ENCODE data around the gene C11orf24.

The C11orf24 gene

GRCh38 chr11:68261006-68261405, 10.8 kb downstream of the C11orf24 start:
- ChIA-PET POLR2A (no interaction called here), CTCF (interaction anchor here (0.8 to 10.0 kb wide), 5 partner anchors 10 to 120 kb away, joined by 3 to 188 read pairs (median 6); partner anchors contain the start of gene C11orf24)
- H3K4me1 ChIP-seq (ENCODE audit: control extremely low read depth in 1 of 4, control insufficient read depth in 4 of 4, insufficient read depth in 4 of 4, low read length in 3 of 4), result peaks cover 0 to 4% (median 2%) of the 10 kb centered on the region in 4 experiments
- H3K9me3 ChIP-seq (ENCODE audit: control extremely low read depth in 1 of 5, control insufficient read depth in 4 of 5, insufficient read depth in 2 of 5, low read depth in 1 of 5, low read length in 4 of 5), result no peaks in the 10 kb centered on the region
- no peak overlapping the region for H3K4me3 ChIP-seq (ENCODE audit: control insufficient read depth in 1 of 7, extremely low read depth in 1 of 7, insufficient read depth in 4 of 7, low read depth in 2 of 7, low read length in 6 of 7)
- WGBS (ENCODE audit: insufficient coverage), result 93% methylated on average over 14 of the region's 15 CpGs
- H3K27ac ChIP-seq (ENCODE audit: insufficient read depth in 1 of 2, low read depth in 1 of 2, low read length in 2 of 2, poor library complexity in 1 of 2, severe bottlenecking in 2 of 2), result no peak overlapping the region
- no peaks in the 10 kb centered on the region for H3K27me3 ChIP-seq (replicated peaks in 2 of 5; ENCODE audit: control insufficient read depth in 4 of 5, insufficient read depth in 5 of 5, low read length in 4 of 5)
- no peak for DNase-seq
- peaks cover 2 to 43% (median 28%) of the 10 kb centered on the region in 4 experiments for H3K36me3 ChIP-seq (ENCODE audit: control insufficient read depth in 4 of 4, insufficient read depth in 4 of 4, low read length in 3 of 4)

- Histone ChIP-seq H3K27me3 (replicated peaks in 2 of 5; ENCODE audit: control insufficient read depth in 4 of 5, insufficient read depth in 5 of 5, low read length in 4 of 5) (no peaks in the 10 kb centered on the region), H3K36me3 (ENCODE audit: control insufficient read depth in 4 of 4, insufficient read depth in 4 of 4, low read length in 3 of 4) (peaks cover 2 to 39% (median 25%) of the 10 kb centered on the region in 4 experiments), H3K4me1 (ENCODE audit: control extremely low read depth in 1 of 4, control insufficient read depth in 4 of 4, insufficient read depth in 4 of 4, low read length in 3 of 4) (peaks cover 0 to 4% (median 2%) of the 10 kb centered on the region in 4 experiments), H3K27ac (ENCODE audit: insufficient read depth in 1 of 2, low read depth in 1 of 2, low read length in 2 of 2, poor library complexity in 1 of 2, severe bottlenecking in 2 of 2) (no peak overlapping the region), H3K4me3 (ENCODE audit: control insufficient read depth in 1 of 7, extremely low read depth in 1 of 7, insufficient read depth in 4 of 7, low read depth in 2 of 7, low read length in 6 of 7) (no peak overlapping the region), H3K9me3 (ENCODE audit: control extremely low read depth in 1 of 5, control insufficient read depth in 4 of 5, insufficient read depth in 2 of 5, low read depth in 1 of 5, low read length in 4 of 5) (no peaks in the 10 kb centered on the region)
- no peak for DNase-seq
- WGBS (ENCODE audit: insufficient coverage), result 98% methylated on average over 5 of the region's 6 CpGs
- CTCF ChIA-PET, result interaction anchor here (0.8 to 10.0 kb wide), 7 partner anchors 12 to 189 kb away, joined by 3 to 188 read pairs (median 4); partner anchors contain the start of gene C11orf24
- POLR2A ChIA-PET, result no interaction called here
These were observed 11.3 kb downstream of the C11orf24 start for GRCh38 chr11:68260484-68260883.

GRCh38 chr11:68259122-68259959, 12.4 kb downstream of the C11orf24 start:
- POLR2A ChIA-PET, result no interaction called here
- H3K27me3 ChIP-seq (replicated peaks in 2 of 5; ENCODE audit: control insufficient read depth in 4 of 5, insufficient read depth in 5 of 5, low read length in 4 of 5), result no peaks in the 10 kb centered on the region
- H3K4me3 ChIP-seq (ENCODE audit: control insufficient read depth in 1 of 7, extremely low read depth in 1 of 7, insufficient read depth in 4 of 7, low read depth in 2 of 7, low read length in 6 of 7), result no peak overlapping the region
- H3K9me3 ChIP-seq (ENCODE audit: control extremely low read depth in 1 of 5, control insufficient read depth in 4 of 5, insufficient read depth in 2 of 5, low read depth in 1 of 5, low read length in 4 of 5), result no peaks in the 10 kb centered on the region
- H3K4me1 ChIP-seq (ENCODE audit: control extremely low read depth in 1 of 4, control insufficient read depth in 4 of 4, insufficient read depth in 4 of 4, low read length in 3 of 4), result peaks cover 0 to 4% (median 2%) of the 10 kb centered on the region in 4 experiments
- CTCF ChIA-PET, result interaction anchor here (0.7 to 10.0 kb wide), 9 partner anchors 13 to 190 kb away, joined by 3 to 188 read pairs (median 4); partner anchors contain the start of gene C11orf24
- H3K27ac ChIP-seq (ENCODE audit: insufficient read depth in 1 of 2, low read depth in 1 of 2, low read length in 2 of 2, poor library complexity in 1 of 2, severe bottlenecking in 2 of 2), result no peak overlapping the region
- 96% methylated on average over 15 of the region's 15 CpGs for WGBS (ENCODE audit: insufficient coverage)
- no peak for DNase-seq
- H3K36me3 ChIP-seq (ENCODE audit: control insufficient read depth in 4 of 4, insufficient read depth in 4 of 4, low read length in 3 of 4), result peaks cover 2 to 33% (median 22%) of the 10 kb centered on the region in 4 experiments

GRCh38 chr11:68258363-68258765, 13.4 kb downstream of the C11orf24 start:
- no peak overlapping the region for H3K4me3 ChIP-seq (ENCODE audit: control insufficient read depth in 1 of 7, extremely low read depth in 1 of 7, insufficient read depth in 4 of 7, low read depth in 2 of 7, low read length in 6 of 7)
- ChIA-PET POLR2A (no interaction called here), CTCF (interaction anchor here (0.5 to 10.0 kb wide), 14 partner anchors 9 to 126 kb away, joined by 3 to 188 read pairs (median 4); partner anchors contain the start of gene C11orf24)
- H3K9me3 ChIP-seq (ENCODE audit: control extremely low read depth in 1 of 5, control insufficient read depth in 4 of 5, insufficient read depth in 2 of 5, low read depth in 1 of 5, low read length in 4 of 5), result no peaks in the 10 kb centered on the region
- H3K4me1 ChIP-seq (ENCODE audit: control extremely low read depth in 1 of 4, control insufficient read depth in 4 of 4, insufficient read depth in 4 of 4, low read length in 3 of 4), result peaks cover 0 to 4% (median 2%) of the 10 kb centered on the region in 4 experiments
- H3K27me3 ChIP-seq (replicated peaks in 2 of 5; ENCODE audit: control insufficient read depth in 4 of 5, insufficient read depth in 5 of 5, low read length in 4 of 5), result no peaks in the 10 kb centered on the region
- no peak for DNase-seq
- H3K36me3 ChIP-seq (ENCODE audit: control insufficient read depth in 4 of 4, insufficient read depth in 4 of 4, low read length in 3 of 4), result peaks cover under 1 to 25% (median 18%) of the 10 kb centered on the region in 4 experiments
- no peak overlapping the region for H3K27ac ChIP-seq (ENCODE audit: insufficient read depth in 1 of 2, low read depth in 1 of 2, low read length in 2 of 2, poor library complexity in 1 of 2, severe bottlenecking in 2 of 2)
- 94% methylated on average over 13 of the region's 13 CpGs for WGBS (ENCODE audit: insufficient coverage)

GRCh38 chr11:68257477-68258362, 14.1 kb downstream of the C11orf24 start:
- Histone ChIP-seq H3K36me3 (ENCODE audit: control insufficient read depth in 4 of 4, insufficient read depth in 4 of 4, low read length in 3 of 4) (peaks cover 0 to 19% (median 14%) of the 10 kb centered on the region in 4 experiments), H3K4me3 (ENCODE audit: control insufficient read depth in 1 of 7, extremely low read depth in 1 of 7, insufficient read depth in 4 of 7, low read depth in 2 of 7, low read length in 6 of 7) (no peak overlapping the region), H3K27me3 (replicated peaks in 2 of 5; ENCODE audit: control insufficient read depth in 4 of 5, insufficient read depth in 5 of 5, low read length in 4 of 5) (no peaks in the 10 kb centered on the region), H3K27ac (ENCODE audit: insufficient read depth in 1 of 2, low read depth in 1 of 2, low read length in 2 of 2, poor library complexity in 1 of 2, severe bottlenecking in 2 of 2) (no peak overlapping the region), H3K4me1 (ENCODE audit: control extremely low read depth in 1 of 4, control insufficient read depth in 4 of 4, insufficient read depth in 4 of 4, low read length in 3 of 4) (peaks cover 0 to 4% (median 2%) of the 10 kb centered on the region in 4 experiments), H3K9me3 (ENCODE audit: control extremely low read depth in 1 of 5, control insufficient read depth in 4 of 5, insufficient read depth in 2 of 5, low read depth in 1 of 5, low read length in 4 of 5) (no peaks in the 10 kb centered on the region)
- ChIA-PET POLR2A (interaction anchor here (0.9 kb wide), 1 partner anchor 13 kb away, joined by 5 read pairs; no protein-coding TSS in a partner anchor), CTCF (interaction anchor here (0.6 to 10.0 kb wide), 25 partner anchors 9 to 191 kb away, joined by 3 to 188 read pairs (median 4); partner anchors contain the start of gene C11orf24)
- WGBS (ENCODE audit: insufficient coverage), result 40% methylated on average over 19 of the region's 22 CpGs
- peak; percentile 90 to 96 (median 92) for DNase-seq

GRCh38 chr11:68256331-68256741, 15.4 kb downstream of the C11orf24 start:
- no peak overlapping the region for H3K4me3 ChIP-seq (ENCODE audit: control insufficient read depth in 1 of 7, extremely low read depth in 1 of 7, insufficient read depth in 4 of 7, low read depth in 2 of 7, low read length in 6 of 7)
- peaks cover 0 to 4% (median 2%) of the 10 kb centered on the region in 5 experiments for H3K9me3 ChIP-seq (ENCODE audit: control extremely low read depth in 1 of 5, control insufficient read depth in 4 of 5, insufficient read depth in 2 of 5, low read depth in 1 of 5, low read length in 4 of 5)
- 93% methylated on average over 7 of the region's 9 CpGs for WGBS (ENCODE audit: insufficient coverage)

More at GRCh38 chr11:68256331-68256741, 15.4 kb downstream of the C11orf24 start:
- Histone ChIP-seq H3K36me3 (ENCODE audit: control insufficient read depth in 4 of 4, insufficient read depth in 4 of 4, low read length in 3 of 4) (peaks cover 0 to 5% (median 3%) of the 10 kb centered on the region in 4 experiments), H3K27ac (ENCODE audit: insufficient read depth in 1 of 2, low read depth in 1 of 2, low read length in 2 of 2, poor library complexity in 1 of 2, severe bottlenecking in 2 of 2) (no peak overlapping the region), H3K27me3 (replicated peaks in 2 of 5; ENCODE audit: control insufficient read depth in 4 of 5, insufficient read depth in 5 of 5, low read length in 4 of 5) (no peaks in the 10 kb centered on the region), H3K4me1 (ENCODE audit: control extremely low read depth in 1 of 4, control insufficient read depth in 4 of 4, insufficient read depth in 4 of 4, low read length in 3 of 4) (peaks cover 0 to 4% (median 2%) of the 10 kb centered on the region in 4 experiments)
- CTCF ChIA-PET, result interaction anchor here (1.0 to 10.0 kb wide), 12 partner anchors 8 to 128 kb away, joined by 3 to 188 read pairs (median 6); partner anchors contain the start of gene C11orf24
- no peak for DNase-seq
- POLR2A ChIA-PET, result no interaction called here
